NT2/D1 (cell line): ENCODE measurements around the gene ONECUT3.

Experiments used
- DNase-seq: peaks from one replicate; pipeline ENCODE4 v3.0.0-alpha.2; 2011; ENCODE audit warnings: low read depth, low spot score
- H3K27me3 ChIP-seq: 2 replicates; pipeline ENCODE4 v1.6.0; 2011; ENCODE audit warnings: mild to moderate bottlenecking; ENCODE audit not compliant: insufficient read length, insufficient read depth
- H3K36me3 ChIP-seq: 2 replicates; pipeline ENCODE4 v1.6.1; 2011; ENCODE audit warnings: mild to moderate bottlenecking, low read length, mixed read lengths; ENCODE audit not compliant: insufficient read depth, insufficient read length
- H3K4me1 ChIP-seq: 2 replicates; pipeline ENCODE4 v1.5.1; 2011; ENCODE audit not compliant: insufficient read depth, insufficient read length
- H3K4me3 ChIP-seq: 2 replicates; pipeline ENCODE4 v1.5.1; 2011; ENCODE audit warnings: low read depth; ENCODE audit not compliant: insufficient read length
- H3K9ac ChIP-seq: 2 replicates; pipeline ENCODE4 v1.6.0; 2011; ENCODE audit warnings: low read depth; ENCODE audit not compliant: insufficient read length
- H3K9me3 ChIP-seq: 2 replicates; pipeline ENCODE4 v1.5.1; 2011; ENCODE audit warnings: mild to moderate bottlenecking, low read length; ENCODE audit not compliant: insufficient read depth
- SUZ12 ChIP-seq: IDR thresholded peaks from 2 replicates; pipeline ENCODE4 v1.6.1; 2011; ENCODE audit not compliant: insufficient read length, insufficient read depth; ENCODE audit errors: extremely low read depth
- YY1 ChIP-seq: IDR thresholded peaks from 2 replicates; pipeline ENCODE4 v1.6.1; 2011; ENCODE audit not compliant: insufficient read length, insufficient read depth
- ZNF274 ChIP-seq: IDR thresholded peaks from 2 replicates; pipeline ENCODE4 v1.6.1; 2011; ENCODE audit warnings: mild to moderate bottlenecking, low read depth, low read length

Gene ONECUT3

DNA sequence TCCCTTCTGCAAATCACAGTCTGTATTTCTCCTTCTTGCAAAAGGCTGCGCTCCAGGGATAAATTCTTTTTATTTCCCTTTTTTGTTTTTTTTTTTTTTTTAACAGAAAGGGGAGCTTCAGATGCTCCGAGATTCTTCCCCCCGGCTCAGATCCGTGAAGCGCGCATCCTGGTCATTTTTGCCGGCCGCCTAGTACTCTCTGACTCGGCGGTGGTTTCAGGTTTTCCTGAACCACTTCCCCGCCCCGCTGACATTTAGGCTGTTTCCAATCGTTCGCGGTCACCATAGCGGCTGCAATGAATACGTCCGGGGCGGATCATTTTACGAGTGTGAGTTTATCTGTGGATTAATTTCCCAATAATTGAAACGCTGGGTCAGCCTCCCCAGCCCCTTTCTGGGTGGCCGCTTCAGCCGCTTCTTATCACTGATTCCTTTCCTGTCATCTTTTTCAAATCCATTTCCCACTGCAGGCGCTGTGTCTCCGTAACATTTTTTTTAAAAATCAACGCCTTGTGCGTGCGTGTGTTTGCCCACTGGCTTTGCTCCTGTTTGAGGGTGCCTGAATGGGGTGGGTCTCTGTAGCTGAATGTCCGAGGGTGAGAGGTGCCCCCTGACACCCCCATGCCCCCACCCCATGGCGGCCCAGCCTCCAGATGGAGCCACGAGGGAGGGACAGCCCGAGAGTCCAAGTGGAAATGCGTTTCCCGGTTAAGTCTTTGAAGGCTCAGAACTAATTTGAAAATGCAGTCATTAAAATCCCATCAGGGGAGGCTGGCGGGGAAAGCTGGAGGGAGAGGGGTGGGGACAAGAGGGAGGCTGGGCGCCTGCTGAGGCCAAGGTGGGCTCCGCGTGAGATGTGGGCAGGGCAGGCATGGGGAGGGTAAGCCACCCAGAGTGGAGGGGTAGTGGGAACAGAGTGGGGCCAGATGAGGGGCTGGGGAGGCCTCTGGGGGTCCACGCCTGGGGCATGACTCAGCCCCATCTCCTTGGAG lies 10.6 kb downstream of the ONECUT3 start:
- no peak overlapping the region for H3K9ac ChIP-seq
- no peak overlapping the region for H3K4me3 ChIP-seq
- peaks cover 86% of the 10 kb centered on the region for H3K27me3 ChIP-seq
- H3K36me3 ChIP-seq, result no peaks in the 10 kb centered on the region
- DNase-seq, result no peak
- TF ChIP-seq YY1 (no peak), SUZ12 (peak; percentile 68)
- H3K9me3 ChIP-seq, result no peaks in the 10 kb centered on the region; the same call in 1 of the 2 replicates
- H3K4me1 ChIP-seq, result peaks cover 27% of the 10 kb centered on the region

- Histone ChIP-seq H3K4me3 (no peak overlapping the region), H3K9me3 (no peaks in the 10 kb centered on the region; the same call in 1 of the 2 replicates), H3K36me3 (no peaks in the 10 kb centered on the region), H3K27me3 (peaks cover 83% of the 10 kb centered on the region), H3K9ac (no peak overlapping the region), H3K4me1 (peaks cover 30% of the 10 kb centered on the region)
- no peak for DNase-seq
- TF ChIP-seq YY1, result no peak
- no peak for TF ChIP-seq ZNF274
- no peak for TF ChIP-seq SUZ12
These were observed 11.4 kb downstream of the ONECUT3 start for GRCh38 chr19:1764729-1765128.

DNA sequence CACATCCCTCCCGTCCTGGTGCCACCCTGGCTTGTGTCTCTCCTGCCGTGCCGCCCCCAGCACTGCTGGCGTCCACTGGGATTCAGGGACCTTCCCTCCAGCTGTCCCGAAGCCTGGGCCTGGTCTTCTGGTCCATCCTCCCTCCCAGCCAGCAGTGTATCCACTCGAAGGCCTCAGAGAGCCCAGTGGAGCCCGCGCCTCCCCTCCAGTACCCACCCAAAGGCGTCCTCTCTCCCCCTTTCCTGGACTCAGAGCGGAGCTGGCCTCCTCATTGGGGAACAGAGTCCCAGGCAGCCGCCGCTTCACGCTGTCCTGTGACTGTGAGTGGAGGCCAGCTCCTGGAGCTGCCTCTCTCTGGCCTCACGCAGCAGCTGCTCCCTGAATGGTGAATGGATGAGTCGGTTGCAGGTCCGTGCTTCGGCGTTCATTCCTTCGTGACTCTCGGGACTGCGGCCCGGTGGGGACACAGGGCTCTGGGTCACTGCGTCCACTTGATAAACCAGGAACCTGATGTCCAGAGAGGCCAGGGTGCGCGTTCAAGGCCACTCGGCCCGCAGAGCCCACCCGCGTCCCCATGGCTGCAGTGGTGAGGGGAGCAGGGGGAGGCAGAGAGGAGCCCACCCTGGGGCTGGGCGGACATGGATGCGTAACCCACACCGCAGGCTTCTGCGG lies 12.1 kb downstream of the ONECUT3 start:
- TF ChIP-seq YY1, result no peak
- TF ChIP-seq ZNF274, result no peak
- TF ChIP-seq SUZ12, result no peak
- Histone ChIP-seq H3K27me3 (peaks cover 76% of the 10 kb centered on the region), H3K4me3 (no peak overlapping the region), H3K9ac (peak overlapping the region; percentile 50), H3K9me3 (peaks cover under 1% of the 10 kb centered on the region; the same call in 1 of the 2 replicates), H3K36me3 (no peaks in the 10 kb centered on the region), H3K4me1 (peaks cover 26% of the 10 kb centered on the region)
- no peak for DNase-seq

GRCh38 chr19:1765904-1766799 lies 12.8 kb downstream of the ONECUT3 start:
- Histone ChIP-seq H3K9ac (no peak overlapping the region), H3K27me3 (peaks cover 69% of the 10 kb centered on the region), H3K4me1 (peaks cover 26% of the 10 kb centered on the region)

GRCh38 chr19:1766800-1767352 lies 13.6 kb downstream of the ONECUT3 start:
- no peak for TF ChIP-seq ZNF274
- TF ChIP-seq YY1, result no peak
- TF ChIP-seq SUZ12, result no peak
- Histone ChIP-seq H3K4me3 (no peak overlapping the region), H3K27me3 (peaks cover 62% of the 10 kb centered on the region), H3K4me1 (peaks cover 26% of the 10 kb centered on the region), H3K36me3 (no peaks in the 10 kb centered on the region), H3K9me3 (peaks cover 13% of the 10 kb centered on the region), H3K9ac (no peak overlapping the region)
- DNase-seq, result no peak

More at GRCh38 chr19:1765904-1766799, 12.8 kb downstream of the ONECUT3 start:
- Histone ChIP-seq H3K36me3 (no peaks in the 10 kb centered on the region), H3K4me3 (no peak overlapping the region), H3K9me3 (peaks cover 8% of the 10 kb centered on the region)
- no peak for DNase-seq
- TF ChIP-seq SUZ12 (no peak), YY1 (no peak), ZNF274 (no peak)

- TF ChIP-seq YY1 (no peak), SUZ12 (no peak), ZNF274 (no peak)
- H3K9ac ChIP-seq, result no peak overlapping the region
- H3K9me3 ChIP-seq, result peaks cover 13% of the 10 kb centered on the region
- peaks cover 56% of the 10 kb centered on the region for H3K27me3 ChIP-seq
- H3K36me3 ChIP-seq, result no peaks in the 10 kb centered on the region
- H3K4me3 ChIP-seq, result no peak overlapping the region
- peaks cover 22% of the 10 kb centered on the region for H3K4me1 ChIP-seq
- no peak for DNase-seq
These were observed 14.2 kb downstream of the ONECUT3 start for GRCh38 chr19:1767464-1767933.
